Fibroblast of mammary gland (primary cell): ENCODE results near the gene EXTL1.

Source experiments
- DNase-seq: peaks from one replicate; pipeline ENCODE4 v3.0.0-alpha.2; 2010; ENCODE audit warnings: low read depth
- H3K4me3 ChIP-seq: 2 replicates; pipeline ENCODE4 v1.5.1; 2011; ENCODE audit warnings: low read depth, mild to moderate bottlenecking, low read length, moderate library complexity; ENCODE audit not compliant: control insufficient read depth
- TF ChIP-seq, protein P1 (sequence below): conservative IDR thresholded peaks from 2 replicates; pipeline ENCODE4 v1.5.1; 2011; ENCODE audit warnings: low read depth, low read length, inconsistent platforms; ENCODE audit not compliant: control insufficient read depth, insufficient read depth

The EXTL1 gene

DNA sequence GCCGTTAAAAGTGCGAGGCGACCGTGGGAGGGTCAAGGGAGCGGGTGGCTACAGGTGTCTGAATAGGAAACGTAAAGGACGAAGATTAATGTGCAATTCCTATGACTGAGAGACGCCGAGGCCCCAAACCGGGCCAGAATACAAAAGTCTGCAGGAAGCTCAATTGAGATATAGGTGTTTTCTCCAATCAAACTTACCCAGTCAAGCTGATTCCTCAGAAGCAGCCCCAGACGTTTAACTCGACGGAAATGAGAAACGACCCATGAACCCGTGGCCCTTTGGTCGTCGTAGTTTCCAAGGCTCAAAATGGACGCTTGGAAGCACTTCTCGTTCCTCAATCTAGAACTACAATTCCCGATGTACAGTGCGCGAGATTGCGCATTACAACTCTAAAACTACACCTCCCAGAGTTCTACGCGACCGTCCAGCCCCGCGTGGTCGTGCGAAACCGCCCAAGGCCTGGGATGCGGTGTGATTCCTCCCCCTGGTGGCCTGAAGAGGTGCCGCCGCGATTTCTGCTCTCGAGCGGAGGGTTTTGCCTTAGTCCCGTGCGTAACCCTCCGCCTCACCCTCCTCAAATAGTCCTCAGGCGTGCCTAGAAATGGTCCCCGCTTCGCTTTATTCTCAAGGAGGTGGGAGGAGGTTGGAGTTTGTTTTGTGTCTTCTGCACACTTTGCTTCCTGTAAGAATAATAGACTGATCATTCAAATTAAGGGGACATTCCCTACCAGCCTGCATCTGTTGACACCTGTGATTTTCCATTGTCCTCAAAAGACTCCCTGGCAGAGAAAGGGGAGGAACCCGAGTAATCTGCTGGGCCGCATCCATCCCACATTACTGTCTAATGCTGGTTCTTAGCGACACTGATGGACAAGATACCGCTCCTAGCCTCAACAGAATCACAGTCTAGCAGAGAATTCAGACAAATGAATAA, 23.5 kb upstream of the EXTL1 start, which contains the start of gene PAFAH2:
Gene PAFAH2 (minus strand): TSS at position 236 of the 934 bp plus-strand sequence. CDS start 7,247 bp downstream, outside the sequence.
- peak; percentile 99 for DNase-seq
- TF ChIP-seq, protein P1, sequence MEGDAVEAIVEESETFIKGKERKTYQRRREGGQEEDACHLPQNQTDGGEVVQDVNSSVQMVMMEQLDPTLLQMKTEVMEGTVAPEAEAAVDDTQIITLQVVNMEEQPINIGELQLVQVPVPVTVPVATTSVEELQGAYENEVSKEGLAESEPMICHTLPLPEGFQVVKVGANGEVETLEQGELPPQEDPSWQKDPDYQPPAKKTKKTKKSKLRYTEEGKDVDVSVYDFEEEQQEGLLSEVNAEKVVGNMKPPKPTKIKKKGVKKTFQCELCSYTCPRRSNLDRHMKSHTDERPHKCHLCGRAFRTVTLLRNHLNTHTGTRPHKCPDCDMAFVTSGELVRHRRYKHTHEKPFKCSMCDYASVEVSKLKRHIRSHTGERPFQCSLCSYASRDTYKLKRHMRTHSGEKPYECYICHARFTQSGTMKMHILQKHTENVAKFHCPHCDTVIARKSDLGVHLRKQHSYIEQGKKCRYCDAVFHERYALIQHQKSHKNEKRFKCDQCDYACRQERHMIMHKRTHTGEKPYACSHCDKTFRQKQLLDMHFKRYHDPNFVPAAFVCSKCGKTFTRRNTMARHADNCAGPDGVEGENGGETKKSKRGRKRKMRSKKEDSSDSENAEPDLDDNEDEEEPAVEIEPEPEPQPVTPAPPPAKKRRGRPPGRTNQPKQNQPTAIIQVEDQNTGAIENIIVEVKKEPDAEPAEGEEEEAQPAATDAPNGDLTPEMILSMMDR, result peak; percentile 92

DNA sequence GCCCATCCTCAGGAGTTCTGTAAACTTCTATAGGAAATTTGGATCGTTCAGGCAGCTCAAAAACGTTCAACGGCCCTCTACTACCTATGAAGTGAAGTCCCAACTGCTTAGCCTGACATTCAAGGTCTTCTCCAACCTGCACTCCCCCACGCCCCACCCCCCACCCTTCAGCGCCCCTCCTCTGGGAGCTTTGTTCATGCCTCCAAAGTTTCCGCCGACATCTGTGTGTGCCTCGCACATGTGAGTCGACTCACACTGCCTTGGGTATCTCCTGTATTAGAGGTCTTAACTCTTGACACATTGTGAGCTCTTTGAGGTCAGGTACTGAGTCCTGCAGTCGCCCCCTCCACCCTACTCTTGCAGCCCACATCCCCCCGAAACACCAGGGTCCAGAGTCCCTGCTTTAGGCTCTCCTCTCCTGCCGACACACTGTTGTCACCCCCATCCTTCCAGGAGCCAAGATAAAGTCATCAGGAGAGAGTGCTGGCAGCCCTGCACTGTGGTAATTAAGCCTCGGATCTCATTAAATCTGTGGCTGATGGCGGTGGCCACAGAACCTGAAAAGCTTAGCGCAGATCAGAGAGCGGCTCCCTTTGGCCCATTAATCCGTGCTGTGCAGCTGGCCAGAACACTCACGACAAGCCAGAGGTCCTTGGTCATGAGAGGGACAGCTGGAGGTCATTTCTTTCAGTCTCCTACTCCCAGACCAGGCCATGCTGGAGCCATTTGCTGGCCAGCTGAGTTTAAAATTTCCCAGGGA, 22.4 kb upstream of the EXTL1 start:
- TF ChIP-seq, protein P1, result no peak
- H3K4me3 ChIP-seq, result no peak overlapping the region
- DNase-seq, result no peak

More for the DNA sequence above, 23.5 kb upstream of the EXTL1 start, which contains the start of gene PAFAH2:
- H3K4me3 ChIP-seq, result peak within 1 kb of the TSS; percentile 80

GRCh38 chr1:26003262-26003661, 18.3 kb upstream of the EXTL1 start:
- H3K4me3 ChIP-seq, result no peak overlapping the region
- DNase-seq, result no peak
- TF ChIP-seq, protein P1, result no peak

GRCh38 chr1:26003756-26004155, 17.8 kb upstream of the EXTL1 start:
- H3K4me3 ChIP-seq, result no peak overlapping the region
- TF ChIP-seq, protein P1, result no peak
- no peak for DNase-seq

GRCh38 chr1:26005434-26006105, 16.0 kb upstream of the EXTL1 start:
- TF ChIP-seq, protein P1, result no peak
- DNase-seq, result no peak
- H3K4me3 ChIP-seq, result no peak overlapping the region

DNA sequence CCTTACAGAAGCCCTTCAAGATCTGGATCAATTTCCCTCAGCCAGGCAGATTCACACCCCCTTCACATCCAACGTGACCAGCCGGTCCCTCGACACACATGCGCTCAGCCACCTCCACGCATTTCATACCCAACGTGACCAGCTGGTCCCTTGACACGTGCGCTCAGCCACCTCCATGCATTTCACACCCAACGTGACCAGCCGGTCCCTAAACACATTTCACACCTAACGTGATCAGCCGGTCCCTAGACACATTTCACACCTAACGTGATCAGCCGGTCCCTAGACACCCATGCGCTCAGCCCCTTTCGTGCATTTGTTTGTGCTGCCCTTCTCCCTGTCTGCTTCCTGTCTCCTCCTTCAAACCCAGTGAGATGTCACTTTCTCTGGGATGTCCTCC, 14.9 kb upstream of the EXTL1 start:
- TF ChIP-seq, protein P1, result no peak
- DNase-seq, result no peak

More for the DNA sequence above, 14.9 kb upstream of the EXTL1 start:
- H3K4me3 ChIP-seq, result no peak overlapping the region
